ENCODE results near the gene FH. TPM values are rescaled to one million over a fixed set of nuclear protein-coding genes. Genes with fewer than 3 reads are reported as not detected.

FH gene
- 145 and 147 TPM in 2 replicates for polyA plus RNA-seq (2014; cell fraction: cytosol; rRNA removed)
- 84.5 and 99.2 TPM in 2 replicates for polyA plus RNA-seq (2014; cell fraction: nucleus; rRNA removed)

GRCh38 chr1:241519308-241520079, at the start of gene FH:
Gene FH (minus strand): TSS chr1:241519755. CDS start chr1:241519722, 33 bp downstream.
- peak; percentile 99 for DNase-seq (ENCODE audit: low spot score)

GRCh38 chr1:241560849-241561187, 41.3 kb upstream of the FH start:
- DNase-seq (ENCODE audit: low spot score): no peak

GRCh38 chr1:241560146-241560848, 40.7 kb upstream of the FH start:
- DNase-seq (ENCODE audit: low spot score): no peak

- no peak for DNase-seq (ENCODE audit: low spot score)
These were observed 38.1 kb upstream of the FH start for GRCh38 chr1:241557551-241558193.

- DNase-seq (ENCODE audit: low spot score): no peak
These were observed 37.5 kb upstream of the FH start for GRCh38 chr1:241557031-241557430.

- no peak for DNase-seq (ENCODE audit: low spot score)
These were observed 36.0 kb upstream of the FH start for GRCh38 chr1:241555526-241555925.

DNA sequence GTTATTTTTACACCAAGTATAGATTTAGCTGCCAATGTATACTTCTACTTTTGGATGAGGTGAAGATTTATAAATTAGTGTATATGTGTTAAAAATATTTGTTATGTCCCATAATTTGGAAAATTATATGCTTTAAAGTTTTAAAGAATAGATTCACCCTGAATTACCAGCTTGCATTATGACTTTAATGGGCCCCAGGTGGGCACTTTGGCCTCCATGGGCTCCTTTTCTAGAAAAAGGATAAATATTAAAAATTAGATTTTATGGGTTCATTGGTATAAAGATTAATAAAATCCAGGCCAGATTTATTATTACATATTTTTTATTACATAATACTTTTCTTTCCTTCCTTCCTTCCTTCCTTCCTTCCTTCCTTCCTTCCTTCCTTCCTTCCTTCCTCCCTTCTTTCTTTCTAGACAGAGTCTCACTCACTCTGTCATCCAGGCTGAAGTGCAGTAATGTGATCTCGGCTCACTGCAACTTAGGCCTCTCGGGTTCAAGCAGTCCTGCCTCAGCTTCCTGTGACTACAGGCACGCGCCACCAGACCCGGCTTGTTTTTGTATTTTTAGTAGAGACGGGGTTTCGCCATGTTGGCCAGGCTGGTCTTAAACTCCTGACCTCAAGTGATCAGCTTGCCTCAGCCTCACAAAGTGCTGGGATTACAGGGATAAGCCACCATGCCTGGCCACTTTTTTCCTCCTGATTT, 34.5 kb upstream of the FH start:
- DNase-seq (ENCODE audit: low spot score): no peak

DNA sequence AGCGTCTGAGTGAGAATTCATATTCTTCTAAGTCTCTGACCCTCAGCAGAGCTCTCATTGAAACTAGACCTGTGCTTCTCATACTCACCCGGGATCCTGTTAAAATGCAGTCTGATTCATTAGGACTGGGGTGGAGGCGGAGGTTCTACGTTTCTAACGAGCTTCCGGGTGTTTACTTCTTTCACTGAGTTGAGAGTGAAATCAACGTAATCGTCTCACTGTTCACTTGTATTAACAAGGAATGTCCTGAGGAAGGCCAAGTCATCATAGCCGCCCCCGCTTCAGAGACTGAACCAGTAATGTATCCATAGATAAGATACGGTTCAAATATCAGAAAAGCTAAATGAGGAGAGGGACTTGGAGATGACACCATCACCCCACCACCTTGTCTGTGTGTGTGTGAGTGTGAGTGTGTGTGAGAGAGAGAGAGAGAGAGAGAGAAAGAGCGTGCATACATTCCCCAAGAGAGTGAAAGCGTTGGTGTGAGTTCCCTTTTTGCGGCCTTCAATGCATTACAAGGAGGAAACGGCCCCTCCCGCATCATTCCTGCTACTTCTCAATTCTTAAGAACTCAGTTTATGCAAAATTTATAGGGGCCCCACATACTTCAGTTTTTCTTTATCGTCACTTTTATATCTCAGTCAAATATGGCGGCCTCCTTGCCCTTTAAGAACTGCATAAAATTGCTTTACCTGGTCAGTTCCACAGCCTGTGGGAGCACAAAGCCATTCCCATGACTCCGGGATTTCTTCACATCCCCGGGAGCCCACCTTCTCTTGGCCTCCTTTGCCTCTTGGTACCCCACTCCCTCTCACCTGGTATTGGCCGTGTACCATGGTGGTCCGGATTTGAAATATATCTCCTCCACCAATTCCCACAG, 32.4 kb upstream of the FH start:
- no peak for DNase-seq (ENCODE audit: low spot score)

DNA sequence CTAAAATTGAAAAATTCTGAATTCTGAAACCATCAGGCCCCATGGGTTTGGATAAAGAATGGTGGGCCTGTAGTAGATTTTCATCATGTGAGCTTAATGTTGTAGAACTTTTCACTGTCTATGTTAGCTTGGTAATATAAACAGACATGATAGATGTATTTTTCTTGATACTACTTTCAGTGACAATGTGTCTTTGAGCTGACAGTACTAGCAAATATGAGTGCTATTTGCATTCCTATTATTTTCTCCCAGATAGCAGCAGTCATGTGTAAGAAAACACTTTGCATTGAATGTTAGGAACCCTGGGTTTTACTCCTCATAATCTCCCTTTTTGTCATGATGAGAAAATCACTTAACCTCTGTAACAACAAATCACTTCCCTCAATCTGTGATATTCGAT, 30.8 kb upstream of the FH start:
- DNase-seq (ENCODE audit: low spot score): no peak

GRCh38 chr1:241548008-241548407, 28.5 kb upstream of the FH start:
- no peak for DNase-seq (ENCODE audit: low spot score)

DNA sequence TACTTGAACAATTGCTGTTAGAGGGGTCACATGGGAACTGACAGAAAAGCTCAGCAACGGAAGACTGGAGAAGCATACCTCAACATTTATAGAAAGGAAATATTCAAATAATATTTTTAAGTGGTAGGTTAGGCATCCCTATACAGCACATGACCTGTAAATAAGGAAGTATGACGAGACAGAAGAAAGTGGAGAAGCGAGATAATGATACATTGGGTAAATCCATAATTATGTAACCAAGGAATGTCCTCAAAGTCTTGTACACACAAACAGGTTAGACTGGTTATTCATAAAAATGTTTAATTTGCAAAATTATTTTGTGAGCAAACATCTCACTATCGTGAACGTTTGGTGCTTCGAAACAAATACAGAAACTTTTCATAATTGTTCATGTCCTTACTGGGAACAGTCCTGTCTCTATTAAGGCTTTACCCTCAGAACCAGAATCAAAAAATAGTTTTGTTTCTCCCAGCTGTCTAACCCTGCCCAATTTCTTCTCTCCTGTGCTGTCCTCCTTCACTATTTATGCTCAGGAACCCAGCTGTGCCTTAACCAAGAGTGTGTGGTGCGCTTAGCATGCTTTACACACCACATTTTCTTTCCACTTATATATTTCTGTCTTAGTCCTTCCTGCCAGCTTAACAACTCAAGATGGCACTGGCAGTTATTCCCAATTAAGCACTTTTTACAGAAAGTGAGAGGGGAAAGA, 22.8 kb upstream of the FH start:
- DNase-seq (ENCODE audit: low spot score): no peak

DNA sequence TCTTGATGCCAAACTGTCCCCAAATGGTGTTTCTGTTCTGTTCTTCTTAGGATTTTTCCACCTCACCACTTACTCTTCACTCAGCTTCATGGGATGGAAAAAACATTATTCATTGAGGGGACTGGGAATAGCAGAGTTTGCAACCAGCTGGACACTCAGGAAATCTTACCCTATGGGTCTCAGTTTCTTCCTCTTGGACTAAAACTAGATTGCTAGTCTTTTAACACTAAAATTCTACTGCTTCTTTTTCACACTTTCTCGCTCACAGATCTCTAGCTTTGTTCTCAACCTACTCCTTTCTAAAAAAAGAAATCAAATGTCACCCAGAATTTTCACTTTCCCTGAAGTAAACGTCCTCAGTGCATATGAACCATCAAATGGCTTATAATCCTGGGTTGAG, 17.4 kb upstream of the FH start:
- no peak for DNase-seq (ENCODE audit: low spot score)

DNA sequence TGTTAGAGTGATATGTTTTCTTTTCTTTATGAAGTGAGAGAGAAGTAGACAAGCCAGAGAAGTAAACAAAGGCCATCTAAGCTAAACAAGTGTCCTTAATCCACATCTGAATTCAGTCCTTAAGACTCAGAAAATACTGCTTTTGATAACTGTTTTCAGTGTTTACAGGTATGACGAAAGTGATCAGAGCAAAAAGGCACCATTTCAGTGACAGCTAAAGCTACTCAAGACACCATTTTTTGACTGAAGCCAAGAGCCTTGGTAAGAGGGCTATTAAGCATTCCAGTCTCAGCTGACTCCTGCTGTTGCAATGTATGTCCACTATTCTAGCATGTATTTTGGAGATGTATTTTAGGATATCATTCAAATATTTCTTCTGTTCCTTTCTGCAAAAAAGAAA, 16.7 kb upstream of the FH start:
- no peak for DNase-seq (ENCODE audit: low spot score)

GRCh38 chr1:241533326-241534115, 14.0 kb upstream of the FH start:
- DNase-seq (ENCODE audit: low spot score): no peak

DNA sequence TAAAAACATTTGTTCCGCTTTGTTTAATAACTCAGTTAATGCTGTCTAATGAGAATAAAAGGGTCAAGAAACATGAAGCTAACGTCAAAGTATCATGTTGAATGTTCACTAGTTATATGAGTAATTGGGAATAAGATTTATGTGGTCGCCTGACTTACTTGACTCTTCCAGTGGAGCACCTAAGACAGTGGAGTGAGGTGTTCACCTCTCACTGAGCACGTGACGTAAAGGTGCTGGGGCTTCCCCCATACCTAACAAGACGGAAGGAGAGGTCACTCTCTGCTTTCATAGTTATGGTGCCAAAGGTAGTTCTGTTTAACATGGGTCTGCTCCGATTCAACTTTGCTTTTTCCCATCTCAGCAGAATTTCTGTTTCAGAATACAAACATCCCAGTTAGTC, 13.3 kb upstream of the FH start:
- no peak for DNase-seq (ENCODE audit: low spot score)

DNA sequence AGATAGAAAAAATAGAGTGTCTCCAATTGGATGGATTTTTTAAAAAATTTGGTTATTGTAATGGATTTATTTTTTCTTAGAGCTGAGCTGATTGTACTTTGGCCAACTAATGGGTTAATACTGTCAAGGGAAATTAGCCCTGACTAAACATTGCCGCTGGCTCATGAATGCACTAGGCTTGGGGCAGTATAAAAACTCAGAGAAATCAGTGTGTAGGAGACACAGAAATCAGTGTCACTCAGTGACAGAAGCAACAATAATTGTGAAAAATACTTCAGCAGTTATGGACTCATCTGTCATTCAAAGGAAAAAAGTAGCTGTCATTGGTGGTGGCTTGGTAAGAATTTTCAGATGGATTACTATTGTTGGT, 12.6 kb upstream of the FH start, which contains the start of gene KMO:
Gene KMO, plus strand, starts transcription at position 217 of the 370 bp plus-strand sequence. Its CDS starts 67 bp downstream, at position 284.
- DNase-seq (ENCODE audit: low spot score): no peak

DNA sequence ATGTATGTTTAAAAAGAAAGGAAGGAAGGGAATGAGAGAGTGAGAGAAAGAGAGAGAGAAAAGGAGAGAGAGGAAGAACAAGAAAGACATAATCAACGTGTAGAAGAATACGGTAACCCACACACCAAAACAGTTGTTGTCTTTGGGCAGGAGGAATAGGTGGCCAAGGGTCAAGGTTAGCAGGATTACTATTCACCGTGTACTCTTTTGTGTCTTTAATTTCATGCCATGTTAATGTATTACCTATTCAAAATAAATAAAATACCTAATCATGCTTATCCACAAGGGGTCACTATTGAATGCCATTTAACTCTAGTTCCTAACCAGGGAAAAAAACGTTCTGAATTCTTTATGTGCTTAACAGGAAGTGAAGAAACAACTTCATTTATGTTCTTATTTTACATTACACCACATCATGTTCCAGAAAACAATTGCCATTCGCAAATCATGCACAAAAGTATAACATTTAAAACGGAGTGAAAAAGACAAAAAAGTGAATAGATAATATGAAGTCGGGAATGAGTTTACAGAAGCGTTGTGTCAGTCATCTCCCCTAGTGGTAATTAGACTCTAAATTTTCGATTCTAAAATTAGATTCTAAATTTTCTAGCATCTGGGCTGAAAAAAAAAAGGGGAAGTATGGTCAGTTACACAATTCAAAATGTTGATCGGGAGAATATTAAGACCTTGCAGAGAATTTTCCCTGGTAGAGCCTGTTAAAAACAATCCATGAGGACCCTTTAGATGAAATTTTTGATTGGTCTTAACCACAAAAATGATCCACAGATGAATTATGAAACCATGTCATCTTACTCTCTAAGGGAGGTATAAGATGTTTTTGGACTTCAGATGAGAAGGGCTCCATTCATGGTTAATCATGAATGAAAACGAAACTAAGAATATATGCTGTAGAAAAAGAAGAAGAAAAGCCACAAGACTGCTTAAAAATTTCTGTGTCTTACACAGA, 11.9 kb upstream of the FH start:
- peak; percentile 42 for DNase-seq (ENCODE audit: low spot score)

- no peak for DNase-seq (ENCODE audit: low spot score)
These were observed 7.6 kb upstream of the FH start for GRCh38 chr1:241527146-241527545.
